ENCODE results near the gene PALM2AKAP2.
A peak's percentile ranks its signal among the peaks of the same experiment; 100 is the strongest.

The PALM2AKAP2 gene

GRCh38 chr9:109770101-109770500, 9.9 kb upstream of the PALM2AKAP2 start:
- TF ChIP-seq CTCF (IDR thresholded peaks at IDR 0.05; ENCODE audit: insufficient read depth, low read depth, low read length, missing control alignments) = no peak
- DNase-seq (ENCODE audit: low read depth) = no peak

GRCh38 chr9:109771087-109771486, 8.9 kb upstream of the PALM2AKAP2 start:
- peak; percentile 56 for DNase-seq (ENCODE audit: low read depth)
- no peak for TF ChIP-seq CTCF (IDR thresholded peaks at IDR 0.05; ENCODE audit: insufficient read depth, low read depth, low read length, missing control alignments)
- no peak overlapping the region for H3K4me3 ChIP-seq (ENCODE audit: low read length)

More at GRCh38 chr9:109770101-109770500, 9.9 kb upstream of the PALM2AKAP2 start:
- H3K4me3 ChIP-seq (ENCODE audit: low read length) = no peak overlapping the region

- no peak for TF ChIP-seq CTCF (IDR thresholded peaks at IDR 0.05; ENCODE audit: insufficient read depth, low read depth, low read length, missing control alignments)
- no peak for DNase-seq (ENCODE audit: low read depth)
- H3K4me3 ChIP-seq (ENCODE audit: low read length) = no peak overlapping the region
These were observed 8.0 kb upstream of the PALM2AKAP2 start for GRCh38 chr9:109771796-109772531.

GRCh38 chr9:109775516-109775915, 4.5 kb upstream of the PALM2AKAP2 start:
- no peak for TF ChIP-seq CTCF (IDR thresholded peaks at IDR 0.05; ENCODE audit: insufficient read depth, low read depth, low read length, missing control alignments)
- no peak overlapping the region for H3K4me3 ChIP-seq (ENCODE audit: low read length)
- peak; percentile 79 for DNase-seq (ENCODE audit: low read depth)

- H3K4me3 ChIP-seq (ENCODE audit: low read length) = no peak overlapping the region
- DNase-seq (ENCODE audit: low read depth) = peak; percentile 26
- TF ChIP-seq CTCF (IDR thresholded peaks at IDR 0.05; ENCODE audit: insufficient read depth, low read depth, low read length, missing control alignments) = no peak
These were observed 3.6 kb upstream of the PALM2AKAP2 start for GRCh38 chr9:109776391-109776790.

GRCh38 chr9:109780453-109781033, 545 bp downstream of the PALM2AKAP2 start:
- TF ChIP-seq CTCF (IDR thresholded peaks at IDR 0.05; ENCODE audit: insufficient read depth, low read depth, low read length, missing control alignments) = no peak
- H3K4me3 ChIP-seq (ENCODE audit: low read length) = peak overlapping the region; percentile 64
- DNase-seq (ENCODE audit: low read depth) = peak; percentile 31

Data from epithelial cell of esophagus (primary cell).